HG02981 (cell line): ENCODE data around the gene ARMC10.
"Not testable (repeated sequence)": the region's sequence is repeated elsewhere in the genome, so short reads cannot be mapped to it uniquely, and the experiment has no call there.

Experiments
- ATAC-seq: cut with Tn5 transposase; IDR thresholded peaks from one replicate; pipeline ENCODE4 v1.9.1; 2021; ENCODE audit warnings: mild to moderate bottlenecking, moderate library complexity; ENCODE audit not compliant: unreplicated experiment

Gene ARMC10

DNA sequence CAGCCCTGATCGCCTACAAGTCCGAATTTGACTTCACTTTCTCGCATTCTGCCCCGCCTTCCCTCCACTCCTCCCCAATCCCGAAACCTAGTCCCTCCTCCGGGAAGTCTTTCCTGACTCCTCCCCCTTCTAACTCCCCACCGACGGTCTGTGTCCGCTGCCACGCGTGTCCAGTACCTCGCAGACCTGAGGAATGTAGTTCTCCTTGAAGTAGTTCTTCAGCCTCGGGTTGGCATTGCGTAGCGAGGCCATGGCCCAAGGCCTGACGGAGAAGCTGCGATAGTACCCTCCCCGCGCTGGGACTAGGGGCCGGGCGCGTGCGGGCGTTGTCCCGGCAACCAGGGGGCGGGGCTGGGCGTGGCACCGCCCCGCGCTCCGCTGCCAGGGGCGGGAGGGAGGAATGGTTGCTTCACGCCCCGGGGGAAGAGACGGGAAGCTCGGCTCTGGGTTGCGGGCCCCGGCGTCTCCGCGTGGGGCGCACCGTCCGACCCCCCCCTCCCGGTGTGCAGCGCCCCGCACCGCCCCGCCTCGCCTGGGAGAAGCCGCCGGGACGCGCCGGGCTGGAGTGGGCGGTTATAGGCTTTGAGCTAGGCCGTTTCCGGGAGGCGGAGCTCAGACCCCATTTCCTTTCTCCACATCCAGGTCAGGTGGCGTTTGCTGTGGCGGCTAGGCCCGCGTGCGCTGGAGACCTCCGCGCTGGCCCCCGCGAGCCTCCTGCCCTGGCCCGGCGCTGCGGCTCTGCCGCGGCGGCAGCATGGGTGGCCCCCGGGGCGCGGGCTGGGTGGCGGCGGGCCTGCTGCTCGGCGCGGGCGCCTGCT lies at the start of gene ARMC10, which contains the start of gene FBXL13:
Gene ARMC10 (plus strand): TSS at position 622 of the 818 bp plus-strand sequence. CDS start 133 bp downstream, at position 755.
Gene FBXL13 (minus strand): TSS at position 278 of the 818 bp plus-strand sequence.
- ATAC-seq, result peak; percentile 85

DNA sequence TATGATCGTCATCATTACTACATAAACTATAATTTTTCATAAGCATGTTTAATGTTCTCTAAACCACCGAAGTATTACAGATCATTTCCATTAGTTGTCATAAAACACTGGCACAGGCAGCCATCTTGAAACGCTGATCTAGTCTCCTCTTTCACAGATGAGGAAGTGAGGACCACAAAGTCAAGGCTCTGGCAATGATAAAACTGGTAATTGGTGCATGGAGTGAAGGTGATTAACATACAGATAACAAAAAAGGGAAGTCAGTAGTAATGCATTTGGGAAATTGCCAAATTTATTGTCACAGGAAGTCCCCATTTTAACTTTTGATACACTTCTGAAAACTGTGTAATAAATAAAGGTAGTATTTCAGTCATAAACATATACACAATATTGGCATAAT lies 49.6 kb upstream of the ARMC10 start:
- no peak for ATAC-seq

DNA sequence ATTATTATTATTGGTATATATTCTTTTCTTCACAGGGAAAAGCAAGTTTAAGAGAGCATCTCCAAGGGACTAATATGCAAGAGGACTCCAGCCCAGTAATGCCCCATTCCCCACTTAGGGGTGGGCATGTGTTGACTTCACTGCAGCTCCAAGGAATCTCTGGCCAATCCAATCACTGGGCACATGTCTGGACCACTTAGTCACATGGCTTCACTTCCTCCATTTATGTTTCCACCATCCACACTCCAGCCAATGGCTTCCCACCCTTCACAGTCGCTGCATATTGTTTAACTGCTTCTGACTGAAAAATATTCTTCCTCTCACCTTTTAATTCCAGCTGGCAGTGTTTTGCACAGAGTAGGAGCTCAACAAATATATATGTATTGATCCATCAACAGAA lies 43.9 kb upstream of the ARMC10 start:
- no peak for ATAC-seq

DNA sequence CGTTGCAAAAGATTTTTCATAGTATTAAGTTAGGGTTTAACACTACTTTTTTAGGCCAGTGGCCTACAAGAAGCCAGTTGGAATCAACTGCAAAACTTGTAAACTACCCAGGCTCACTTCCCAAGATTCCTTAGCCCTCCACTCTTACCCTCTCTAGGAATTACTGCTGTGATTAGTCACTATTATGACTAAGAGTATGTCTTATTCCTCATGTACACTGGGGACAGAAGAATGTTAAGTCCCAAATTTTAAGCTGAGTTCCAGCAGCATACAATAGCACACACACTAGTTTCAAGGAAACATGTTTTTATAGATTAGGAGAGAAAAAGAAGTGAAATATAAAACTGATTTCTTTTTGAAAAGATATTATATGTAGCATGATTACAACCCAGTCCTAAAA lies 43.2 kb upstream of the ARMC10 start:
- ATAC-seq, result no peak

DNA sequence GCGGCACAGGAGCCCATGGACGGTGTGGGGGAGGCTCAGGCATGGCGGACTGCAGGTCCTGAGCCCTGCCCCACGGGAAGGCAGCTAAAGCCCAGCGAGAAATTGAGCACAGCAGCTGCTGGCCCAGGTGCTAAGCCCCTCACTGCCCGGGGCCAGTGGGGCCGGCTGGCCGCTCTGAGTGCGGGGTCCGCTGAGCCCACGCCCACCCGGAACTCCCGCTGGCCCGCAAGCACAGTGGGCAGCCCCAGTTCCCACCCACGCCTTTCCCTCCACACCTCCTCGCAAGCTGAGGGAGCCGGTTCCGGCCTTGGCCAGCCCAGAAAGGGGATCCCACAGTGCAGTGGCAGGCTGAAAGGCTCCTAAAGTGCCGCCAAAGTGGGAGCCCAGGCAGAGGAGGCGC lies 40.6 kb upstream of the ARMC10 start:
- ATAC-seq, result not testable (repeated sequence)

DNA sequence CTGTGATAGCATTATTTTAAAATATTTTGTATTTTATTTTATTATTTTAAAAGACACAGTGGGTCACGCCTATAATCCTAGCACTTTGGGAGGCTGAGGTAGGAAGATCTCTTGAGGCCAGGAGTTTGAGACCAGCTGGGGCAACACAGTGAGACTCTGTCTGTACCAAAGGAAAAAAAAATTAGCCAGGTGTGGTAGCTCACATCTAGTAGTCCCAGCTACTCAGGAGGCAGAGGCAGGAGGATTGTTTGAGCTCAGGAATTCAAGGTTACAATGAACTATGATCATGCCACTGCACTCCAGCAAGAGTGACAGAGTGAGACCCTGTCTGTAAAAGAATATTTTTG lies 37.5 kb upstream of the ARMC10 start:
- no peak for ATAC-seq

DNA sequence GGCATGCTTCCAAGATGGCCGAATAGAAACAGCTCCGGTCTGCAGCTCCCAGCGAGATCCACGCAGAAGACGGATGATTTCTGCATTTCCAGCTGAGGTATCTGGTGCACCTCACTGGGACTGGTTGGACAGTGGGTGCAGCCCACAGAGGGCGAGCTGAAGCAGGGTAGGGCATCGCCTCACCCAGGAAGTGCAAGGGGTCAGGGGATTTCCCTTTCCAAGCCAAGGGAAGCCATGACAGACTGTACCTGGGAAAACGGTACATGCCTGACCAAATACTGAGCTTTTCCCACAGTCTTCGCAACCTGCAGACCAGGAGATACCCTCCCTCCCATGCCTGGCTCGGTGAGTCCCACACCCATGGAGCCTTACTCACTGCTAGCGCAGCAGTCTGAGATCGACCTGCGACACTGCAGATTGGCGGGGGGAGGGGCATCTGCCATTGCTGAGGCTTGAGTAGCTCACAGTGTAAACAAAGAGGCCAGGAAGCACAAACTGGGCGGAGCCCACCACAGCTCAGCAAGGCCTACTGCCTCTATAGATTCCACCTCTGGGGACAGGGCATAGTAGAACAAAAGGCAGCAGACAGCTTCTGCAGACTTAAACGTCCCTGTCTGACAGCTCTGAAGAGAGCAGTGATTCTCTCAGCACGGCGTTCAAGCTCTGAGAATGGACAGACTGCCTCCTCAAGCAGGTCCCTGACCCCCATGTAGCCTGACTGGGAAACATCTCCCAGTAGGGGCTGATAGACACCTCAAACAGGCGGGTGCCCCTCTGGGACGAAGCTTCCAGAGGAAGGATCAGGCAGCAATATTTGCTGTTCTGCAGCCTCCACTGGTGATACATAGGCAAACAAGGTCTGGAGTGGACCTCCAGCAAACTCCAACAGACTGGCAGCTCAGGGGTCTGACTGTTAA lies 36.9 kb upstream of the ARMC10 start:
- ATAC-seq, result not testable (repeated sequence)

DNA sequence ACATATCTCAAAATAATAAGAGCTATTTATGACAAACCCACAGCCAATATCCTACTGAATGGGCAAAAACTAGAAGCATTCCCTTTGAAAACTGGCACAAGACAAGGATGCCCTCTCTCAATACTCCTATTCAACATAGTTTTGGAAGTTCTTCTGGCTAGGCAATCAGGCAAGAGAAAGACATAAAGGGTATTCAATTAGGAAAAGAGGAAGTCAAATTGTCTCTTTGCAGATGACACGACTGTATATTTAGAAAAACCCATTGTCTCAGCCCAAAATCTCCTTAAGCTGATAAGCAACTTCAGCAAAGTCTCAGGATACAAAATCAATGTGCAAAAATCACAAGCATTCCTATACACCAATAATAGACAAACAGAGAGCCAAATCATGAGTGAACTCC lies 33.1 kb upstream of the ARMC10 start:
- ATAC-seq, result not testable (repeated sequence)

DNA sequence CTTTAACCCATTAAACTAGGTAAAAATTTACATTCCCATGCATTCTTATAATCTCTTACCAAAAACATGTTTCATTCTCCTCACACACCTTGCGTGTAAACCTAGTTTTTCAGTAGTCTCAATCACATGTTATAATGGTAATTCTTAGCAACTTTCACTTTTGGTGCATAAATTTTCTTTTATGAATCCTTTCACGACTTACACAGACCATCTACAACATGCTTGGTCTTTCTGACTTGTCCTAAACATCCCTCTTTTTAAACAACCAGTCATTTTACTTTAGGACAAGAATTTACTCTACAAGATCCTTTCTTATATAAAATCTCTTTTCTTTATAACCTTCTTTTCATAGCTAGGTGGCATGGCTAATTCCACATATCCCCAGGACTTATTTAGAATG lies 26.1 kb upstream of the ARMC10 start:
- no peak for ATAC-seq

DNA sequence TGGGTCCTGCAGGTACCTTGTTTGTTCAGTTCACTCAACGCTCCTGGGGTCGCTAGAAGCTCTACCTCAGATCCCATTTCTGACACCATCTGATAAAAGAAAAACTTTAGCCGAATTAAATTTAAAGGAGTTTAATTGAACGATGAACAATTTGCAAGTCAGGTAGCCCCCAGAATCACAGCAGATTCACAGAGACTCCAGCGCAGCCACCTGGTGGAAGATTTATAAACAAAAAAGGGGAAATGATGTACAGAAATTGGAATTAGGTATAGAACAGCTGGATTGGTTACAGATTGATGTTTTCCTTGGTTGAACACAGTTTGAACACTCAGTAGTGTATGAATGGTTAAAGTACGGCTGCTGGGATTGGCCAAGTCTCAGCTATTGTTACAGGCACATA lies 23.4 kb upstream of the ARMC10 start:
- no peak for ATAC-seq

DNA sequence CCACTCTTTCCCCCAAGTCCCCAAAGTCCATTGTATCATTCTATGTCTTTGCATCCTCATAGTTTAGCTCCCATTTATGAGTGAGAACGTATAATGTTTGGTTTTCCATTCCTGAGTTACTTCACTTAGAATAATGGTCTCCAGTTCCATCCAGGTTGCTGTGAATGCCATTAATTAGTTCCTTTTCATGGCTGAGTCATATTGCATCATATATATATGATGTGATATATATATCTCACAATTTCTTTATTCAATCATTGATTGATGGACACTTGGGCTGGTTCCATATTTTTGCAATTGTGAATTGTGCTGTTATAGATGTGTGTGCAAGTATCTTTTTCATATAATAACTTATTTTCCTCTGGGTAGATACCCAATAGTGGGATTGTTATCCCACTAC lies 18.9 kb upstream of the ARMC10 start:
- ATAC-seq, result not testable (repeated sequence)

DNA sequence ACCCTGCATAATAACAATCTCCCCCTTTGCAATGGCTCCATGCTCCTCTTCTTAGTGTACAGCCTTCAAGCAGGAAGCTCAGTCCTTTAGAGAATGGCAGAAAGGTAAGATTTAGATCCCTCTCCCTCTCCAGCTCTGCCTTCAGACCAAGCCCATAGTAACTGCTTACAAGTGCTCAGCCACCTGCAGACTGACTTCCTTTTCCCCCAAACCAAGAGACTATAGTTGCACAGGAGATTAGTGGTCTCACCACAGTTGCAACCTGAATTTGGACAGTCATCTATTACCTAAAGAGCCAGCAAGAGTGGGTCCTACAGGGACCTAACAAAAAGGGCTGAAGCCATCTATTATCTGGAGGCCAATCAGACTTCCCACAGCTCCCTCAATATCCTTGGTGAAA lies 16.8 kb upstream of the ARMC10 start:
- no peak for ATAC-seq

DNA sequence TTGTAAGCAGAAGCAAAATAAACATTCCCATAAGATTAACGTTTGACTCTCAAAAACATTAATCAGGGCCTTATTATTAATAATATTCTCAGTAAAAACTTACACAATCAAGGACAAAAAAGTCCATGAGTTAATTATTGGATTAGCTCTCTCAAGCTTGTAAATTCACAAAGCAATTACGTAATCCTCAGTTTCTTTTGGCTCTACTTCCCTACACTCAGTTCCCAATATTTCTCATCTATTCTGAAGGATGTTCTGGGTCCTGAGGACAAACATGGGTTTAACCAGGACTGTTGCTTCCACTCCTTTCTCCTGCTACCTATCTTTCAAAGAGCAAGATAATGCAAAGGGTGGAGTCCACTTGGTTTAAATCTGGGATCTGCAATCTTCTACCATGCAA lies 15.5 kb upstream of the ARMC10 start:
- no peak for ATAC-seq

DNA sequence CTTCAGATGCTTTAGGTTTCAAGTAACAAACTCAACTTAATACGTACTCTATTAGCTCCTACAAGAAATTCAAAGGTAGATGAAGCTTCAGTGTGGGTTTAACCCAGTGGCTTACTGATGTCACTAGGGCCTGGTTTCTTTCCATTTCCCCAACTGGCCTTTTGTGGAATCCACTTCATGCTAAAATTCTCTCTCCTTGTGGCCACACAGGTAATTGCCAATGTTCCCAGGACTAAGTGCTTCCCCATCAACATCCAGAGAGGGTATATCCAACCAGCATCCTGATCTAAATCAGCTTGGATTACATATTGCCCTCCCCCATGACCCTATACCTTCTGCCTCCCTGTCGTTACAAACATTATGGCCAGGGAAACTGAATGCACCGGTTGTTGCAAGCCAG lies 11.0 kb upstream of the ARMC10 start:
- no peak for ATAC-seq

DNA sequence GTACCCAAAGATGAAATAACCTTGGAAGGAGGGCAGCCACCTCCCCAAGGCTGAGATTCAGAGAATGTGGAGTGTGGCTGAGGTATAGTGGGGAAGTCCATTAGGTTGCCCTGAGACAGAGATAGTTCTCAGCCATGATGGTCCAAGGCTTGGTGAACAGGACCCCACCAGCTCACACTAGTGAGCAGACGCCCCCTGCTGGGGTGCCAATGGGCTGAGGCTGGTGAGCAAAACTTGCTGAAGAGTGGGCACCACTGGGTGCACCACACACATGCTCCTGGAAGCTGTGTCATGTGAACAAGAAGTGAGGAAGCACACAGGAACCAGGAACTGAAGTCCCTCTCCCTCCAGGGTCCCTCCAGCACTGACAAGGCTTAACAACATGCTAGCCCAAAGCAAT lies 9.3 kb upstream of the ARMC10 start:
- no peak for ATAC-seq

DNA sequence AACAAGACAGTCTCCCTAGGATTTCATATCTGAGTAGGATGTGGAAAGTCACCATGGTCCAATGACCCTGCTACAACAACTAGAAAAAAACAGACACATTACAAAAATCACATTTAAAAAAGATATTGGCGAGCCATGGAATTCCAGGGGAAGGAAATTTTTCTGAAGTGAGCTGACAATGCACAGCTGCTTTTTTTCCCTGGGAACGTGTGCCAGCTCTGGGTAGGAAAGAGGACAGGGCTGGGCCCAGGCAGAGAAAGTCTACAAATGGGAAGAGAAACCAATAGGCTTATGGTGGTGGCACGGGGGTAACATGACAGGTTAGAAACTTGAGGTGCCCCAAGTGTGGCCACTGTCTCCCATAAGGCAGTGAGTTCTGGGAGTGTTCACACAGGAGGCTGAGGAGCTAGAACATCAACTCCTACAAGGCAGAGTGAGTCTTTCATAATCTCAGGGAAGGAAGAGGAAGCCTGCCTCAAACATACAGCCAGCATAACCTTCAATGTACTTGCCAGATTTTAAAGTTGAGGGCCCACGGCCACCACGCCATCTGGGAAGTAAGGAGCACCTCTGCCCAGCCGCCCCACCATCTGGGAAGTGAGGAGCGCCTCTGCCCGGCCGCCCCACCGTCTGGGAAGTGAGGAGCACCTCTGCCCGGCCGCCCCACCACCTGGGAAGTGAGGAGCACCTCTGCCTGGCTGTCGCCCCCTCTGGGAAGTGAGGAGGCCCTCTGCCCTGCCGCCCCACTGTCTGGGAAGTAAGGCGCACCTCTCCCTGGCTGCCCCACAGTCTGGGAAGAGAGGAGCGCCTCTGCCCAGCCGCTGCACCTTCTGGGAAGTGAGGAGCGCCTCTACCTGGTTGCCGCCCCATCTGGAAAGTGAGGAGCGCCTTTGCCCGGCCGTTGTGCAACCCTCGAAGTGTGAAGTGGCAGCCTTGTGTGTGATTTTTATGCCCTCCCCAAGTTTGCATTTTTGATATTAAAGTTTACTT lies 6.2 kb upstream of the ARMC10 start:
- ATAC-seq, result no peak

DNA sequence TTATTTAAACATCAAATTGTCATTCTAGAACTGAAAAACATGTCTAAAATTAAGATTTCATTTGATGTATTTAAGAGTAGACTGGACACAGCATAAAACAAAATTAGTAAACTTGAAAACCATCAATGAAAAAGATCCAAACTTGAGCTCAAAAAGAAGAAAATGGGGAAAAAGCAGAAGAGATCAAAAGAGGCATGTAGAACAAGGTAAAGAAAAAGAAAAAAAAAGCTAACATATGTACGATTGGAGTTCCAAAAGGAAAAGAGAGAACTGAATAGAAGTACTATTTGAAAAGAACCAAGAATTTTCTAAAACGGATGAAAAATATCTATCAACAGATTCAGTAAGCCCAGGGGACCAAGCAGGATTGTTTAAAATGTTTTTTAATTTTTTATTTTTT lies 3.9 kb upstream of the ARMC10 start:
- no peak for ATAC-seq

DNA sequence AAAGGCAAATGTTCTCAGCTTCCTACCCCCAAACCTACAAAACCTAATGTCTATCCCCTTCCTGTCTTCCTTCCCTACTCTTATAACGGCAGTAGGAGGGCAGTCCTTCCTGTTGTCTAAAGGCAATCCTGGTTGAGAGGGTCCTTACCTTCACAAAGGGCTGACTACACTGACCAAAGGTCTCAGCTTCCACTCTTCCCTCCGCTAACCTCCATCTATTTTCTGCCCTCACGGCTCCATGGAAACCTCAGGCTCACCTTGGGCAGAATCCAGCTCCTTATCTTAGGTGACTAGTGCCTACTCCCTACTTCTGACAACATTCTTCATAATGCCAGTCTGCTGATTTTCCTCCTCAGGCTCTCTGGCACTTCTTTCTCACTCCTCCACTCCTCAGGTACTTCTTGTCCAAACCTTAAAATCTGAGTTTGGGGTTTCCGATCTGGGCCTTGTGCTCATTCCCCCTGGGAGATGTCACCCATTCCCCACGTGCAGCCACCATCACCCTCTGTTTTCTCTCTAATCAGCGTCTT lies 886 bp upstream of the ARMC10 start:
- ATAC-seq, result no peak

DNA sequence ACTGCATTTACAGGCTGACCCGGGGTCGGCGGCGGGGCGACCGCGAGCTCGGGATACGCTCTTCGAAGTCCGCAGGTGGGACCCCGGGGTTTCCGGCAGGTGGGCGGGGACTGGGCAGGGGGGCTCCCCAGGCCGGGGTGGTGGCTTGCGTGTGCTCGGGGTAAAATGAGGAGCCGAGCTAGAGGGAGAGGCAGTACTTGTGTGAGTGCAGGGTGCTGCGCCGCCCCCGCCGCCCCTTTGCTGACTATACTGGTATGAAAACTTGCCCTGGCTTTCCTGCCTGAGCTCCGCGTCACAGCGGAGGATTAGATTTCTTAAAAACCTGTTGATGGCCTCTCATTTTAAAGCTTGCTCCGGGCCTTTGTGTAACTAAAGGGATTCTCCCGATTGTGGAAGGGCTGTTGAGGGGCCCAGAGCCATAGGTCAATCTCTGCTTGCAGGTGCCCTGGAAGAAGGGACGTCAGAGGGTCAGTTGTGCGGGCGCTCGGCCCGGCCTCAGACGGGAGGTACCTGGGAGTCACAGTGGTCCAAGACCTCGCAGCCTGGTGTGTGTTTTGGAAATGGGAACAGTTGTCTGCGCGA lies 488 bp downstream of the ARMC10 start:
- ATAC-seq, result peak; percentile 41

DNA sequence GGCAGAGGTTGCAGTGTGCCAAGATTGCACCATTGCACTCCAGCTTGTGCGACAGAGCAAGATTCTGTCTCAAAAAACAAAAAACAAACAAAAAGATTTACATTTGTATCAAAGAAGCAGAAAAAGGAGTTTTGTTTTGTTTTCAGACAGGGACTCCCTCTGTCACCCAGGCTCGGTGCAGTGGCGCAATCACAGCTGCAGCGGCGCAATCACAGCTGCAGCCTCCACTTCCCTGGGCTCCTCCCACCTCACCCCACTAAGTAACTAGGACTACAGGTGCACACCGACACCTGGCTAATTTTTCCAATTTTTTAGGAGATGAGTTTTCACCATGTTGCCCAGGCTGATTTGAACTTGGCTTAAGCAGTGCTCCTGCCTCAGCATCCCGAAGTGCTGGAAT lies 1.8 kb downstream of the ARMC10 start:
- no peak for ATAC-seq
